ENCODE data around the gene PQBP1.

The PQBP1 gene

DNA sequence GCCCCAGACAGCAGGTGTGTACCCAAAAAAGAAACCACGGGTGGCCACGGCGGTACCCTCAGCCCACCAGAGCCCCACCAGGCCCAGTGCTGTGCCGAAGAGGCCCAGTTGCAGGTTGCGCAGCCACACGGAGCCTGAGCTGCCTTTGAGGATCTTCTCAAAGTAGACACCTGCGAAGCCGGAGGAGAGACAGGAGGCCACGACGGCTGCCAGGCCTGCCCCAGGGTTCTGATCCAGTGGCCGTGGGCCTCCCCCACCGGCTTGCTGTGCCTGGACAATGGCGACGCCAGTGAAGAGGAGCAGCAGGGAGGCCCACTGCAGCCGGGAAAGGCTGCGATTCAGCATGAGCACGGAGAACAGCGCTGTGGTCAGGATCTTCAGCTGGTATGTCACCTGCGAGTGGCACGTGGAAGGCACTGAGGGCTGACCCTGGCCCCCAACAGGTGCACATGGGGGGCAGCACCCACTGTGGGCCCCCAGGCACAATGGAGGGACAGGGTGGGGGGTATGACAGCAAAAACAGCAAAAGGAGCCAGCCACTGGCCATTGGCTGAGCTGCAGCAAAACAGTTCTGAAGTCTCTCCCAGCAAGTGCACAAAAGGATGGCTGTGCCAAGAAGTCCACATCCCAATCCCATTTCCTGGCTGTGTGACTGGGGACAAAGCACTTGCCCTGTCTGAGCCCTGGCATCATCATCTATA is 7.5 kb downstream of the PQBP1 start:
- no peaks in the 10 kb centered on the region for H3F3A ChIP-seq (ENCODE audit: insufficient read depth, low read length)
- H3K4me3 ChIP-seq (ENCODE audit: low read length) = no peak overlapping the region
- peaks cover 9% of the 10 kb centered on the region for H3K79me2 ChIP-seq (ENCODE audit: low read length)
- no peaks in the 10 kb centered on the region for H3K9me2 ChIP-seq (replicated peaks; ENCODE audit: insufficient read depth, low read length)
- H3K27ac ChIP-seq (ENCODE audit: low read length) = no peak overlapping the region
- no peak overlapping the region for H3K4me2 ChIP-seq (ENCODE audit: low read depth, low read length)
- TF ChIP-seq, protein P1, sequence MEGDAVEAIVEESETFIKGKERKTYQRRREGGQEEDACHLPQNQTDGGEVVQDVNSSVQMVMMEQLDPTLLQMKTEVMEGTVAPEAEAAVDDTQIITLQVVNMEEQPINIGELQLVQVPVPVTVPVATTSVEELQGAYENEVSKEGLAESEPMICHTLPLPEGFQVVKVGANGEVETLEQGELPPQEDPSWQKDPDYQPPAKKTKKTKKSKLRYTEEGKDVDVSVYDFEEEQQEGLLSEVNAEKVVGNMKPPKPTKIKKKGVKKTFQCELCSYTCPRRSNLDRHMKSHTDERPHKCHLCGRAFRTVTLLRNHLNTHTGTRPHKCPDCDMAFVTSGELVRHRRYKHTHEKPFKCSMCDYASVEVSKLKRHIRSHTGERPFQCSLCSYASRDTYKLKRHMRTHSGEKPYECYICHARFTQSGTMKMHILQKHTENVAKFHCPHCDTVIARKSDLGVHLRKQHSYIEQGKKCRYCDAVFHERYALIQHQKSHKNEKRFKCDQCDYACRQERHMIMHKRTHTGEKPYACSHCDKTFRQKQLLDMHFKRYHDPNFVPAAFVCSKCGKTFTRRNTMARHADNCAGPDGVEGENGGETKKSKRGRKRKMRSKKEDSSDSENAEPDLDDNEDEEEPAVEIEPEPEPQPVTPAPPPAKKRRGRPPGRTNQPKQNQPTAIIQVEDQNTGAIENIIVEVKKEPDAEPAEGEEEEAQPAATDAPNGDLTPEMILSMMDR (IDR thresholded peaks at IDR 0.05; ENCODE audit: low read length) = no peak
- TF ChIP-seq EZH2phosphoT487 (IDR thresholded peaks at IDR 0.05; ENCODE audit: low read length) = no peak
- no peak for TF ChIP-seq EZH2 (optimal IDR thresholded peaks at IDR 0.05; ENCODE audit: low read depth, low read length)
- no peaks in the 10 kb centered on the region for H3K9me3 ChIP-seq (replicated peaks; ENCODE audit: insufficient read depth, low read length)
- no peaks in the 10 kb centered on the region for H3K36me3 ChIP-seq (replicated peaks; ENCODE audit: insufficient read depth, low read length)
- no peaks in the 10 kb centered on the region for H4K20me1 ChIP-seq (ENCODE audit: insufficient read depth, low read length)
- H3K9ac ChIP-seq (ENCODE audit: low read length) = no peak overlapping the region
- no peaks in the 10 kb centered on the region for H3K27me3 ChIP-seq (replicated peaks; ENCODE audit: insufficient read depth, low read length)
- DNase-seq = no peak
- H3K4me1 ChIP-seq (ENCODE audit: low read length) = no peaks in the 10 kb centered on the region
- no peak overlapping the region for H2AFZ ChIP-seq (ENCODE audit: low read length)

DNA sequence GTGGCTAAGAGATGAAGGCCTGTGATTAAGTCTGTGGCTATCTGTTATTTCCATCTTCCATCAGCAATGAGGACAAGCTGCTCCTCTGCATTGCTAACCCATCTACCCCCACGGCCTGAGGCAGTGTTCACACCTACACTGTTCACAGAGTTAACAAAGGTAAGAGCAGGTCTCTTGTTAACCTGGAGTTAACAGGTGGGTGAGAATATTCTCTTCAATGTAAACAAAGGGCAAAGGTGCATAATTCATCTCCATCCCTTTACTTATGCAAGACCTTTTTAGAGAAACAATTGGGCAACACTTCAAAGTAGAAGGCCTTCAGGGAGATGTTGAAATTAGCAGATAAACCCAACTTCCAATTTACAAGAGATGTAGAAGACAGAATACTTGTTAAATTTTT is 10.9 kb downstream of the PQBP1 start:
- H3K4me2 ChIP-seq (ENCODE audit: low read depth, low read length) = no peak overlapping the region

DNA sequence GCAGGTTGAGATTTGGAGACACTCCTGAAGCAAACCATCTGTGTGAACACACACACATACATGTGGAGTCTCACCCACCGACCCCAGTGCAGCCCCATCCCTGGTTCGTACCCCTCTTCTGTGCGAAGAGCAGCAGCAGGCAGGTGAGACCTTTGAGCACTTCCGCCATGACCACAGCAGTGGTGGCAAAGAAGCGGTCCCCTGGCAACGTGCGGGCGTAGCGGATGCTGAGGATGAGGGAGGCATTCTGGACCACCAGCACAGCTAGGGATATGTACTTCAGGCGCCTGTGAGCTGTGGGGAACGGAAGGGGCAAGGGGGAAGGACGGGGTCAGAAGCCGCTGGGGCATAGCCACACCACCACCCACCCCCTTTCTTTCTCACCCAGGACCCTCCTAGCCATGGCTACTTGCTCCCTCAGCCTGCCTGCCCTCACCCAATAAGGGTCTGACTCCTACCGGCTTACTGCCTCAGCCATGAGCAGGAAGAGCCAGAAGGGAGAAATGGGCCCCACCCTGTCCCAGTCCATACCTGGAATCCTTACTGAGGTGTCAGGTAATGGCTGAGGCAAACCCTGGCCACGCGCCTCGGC is 12.1 kb downstream of the PQBP1 start:
- Histone ChIP-seq H3K36me3 (replicated peaks; ENCODE audit: insufficient read depth, low read length) (0 out of 2 replicates have a peak, but pooled peaks cover 8% of the 10 kb centered on the region), H3K27ac (ENCODE audit: low read length) (no peak overlapping the region), H3K27me3 (replicated peaks; ENCODE audit: insufficient read depth, low read length) (no peaks in the 10 kb centered on the region), H3K4me3 (ENCODE audit: low read length) (no peak overlapping the region), H3K9ac (ENCODE audit: low read length) (no peak overlapping the region), H3K4me2 (ENCODE audit: low read depth, low read length) (no peak overlapping the region), H2AFZ (ENCODE audit: low read length) (no peak overlapping the region), H4K20me1 (ENCODE audit: insufficient read depth, low read length) (peaks cover 8% of the 10 kb centered on the region; the same call in 1 of the 2 replicates), H3K79me2 (ENCODE audit: low read length) (peaks cover 14% of the 10 kb centered on the region), H3K9me3 (replicated peaks; ENCODE audit: insufficient read depth, low read length) (no peaks in the 10 kb centered on the region), H3F3A (ENCODE audit: insufficient read depth, low read length) (peaks cover 38% of the 10 kb centered on the region), H3K9me2 (replicated peaks; ENCODE audit: insufficient read depth, low read length) (no peaks in the 10 kb centered on the region), H3K4me1 (ENCODE audit: low read length) (0 out of 2 replicates have a peak, but pooled peaks cover 3% of the 10 kb centered on the region)
- TF ChIP-seq, protein P1 (IDR thresholded peaks at IDR 0.05; ENCODE audit: low read length) = no peak
- TF ChIP-seq EZH2 (optimal IDR thresholded peaks at IDR 0.05; ENCODE audit: low read depth, low read length) (no peak), EZH2phosphoT487 (IDR thresholded peaks at IDR 0.05; ENCODE audit: low read length) (no peak)
- DNase-seq = no peak

More for the DNA sequence above, 10.9 kb downstream of the PQBP1 start:
- Histone ChIP-seq H2AFZ (ENCODE audit: low read length) (no peak overlapping the region), H3K79me2 (ENCODE audit: low read length) (peaks cover 2% of the 10 kb centered on the region), H3K27ac (ENCODE audit: low read length) (no peak overlapping the region), H3K4me3 (ENCODE audit: low read length) (no peak overlapping the region), H4K20me1 (ENCODE audit: insufficient read depth, low read length) (no peaks in the 10 kb centered on the region), H3K27me3 (replicated peaks; ENCODE audit: insufficient read depth, low read length) (no peaks in the 10 kb centered on the region), H3K36me3 (replicated peaks; ENCODE audit: insufficient read depth, low read length) (0 out of 2 replicates have a peak, but pooled peaks cover 2% of the 10 kb centered on the region), H3K4me1 (ENCODE audit: low read length) (no peaks in the 10 kb centered on the region), H3K9ac (ENCODE audit: low read length) (no peak overlapping the region), H3K9me3 (replicated peaks; ENCODE audit: insufficient read depth, low read length) (no peaks in the 10 kb centered on the region), H3F3A (ENCODE audit: insufficient read depth, low read length) (peaks cover 26% of the 10 kb centered on the region), H3K9me2 (replicated peaks; ENCODE audit: insufficient read depth, low read length) (no peaks in the 10 kb centered on the region)
- DNase-seq = no peak
- TF ChIP-seq, protein P1 (IDR thresholded peaks at IDR 0.05; ENCODE audit: low read length) = no peak
- TF ChIP-seq EZH2 (optimal IDR thresholded peaks at IDR 0.05; ENCODE audit: low read depth, low read length) (no peak), EZH2phosphoT487 (IDR thresholded peaks at IDR 0.05; ENCODE audit: low read length) (no peak)
